HG03095 (cell line): ENCODE results near the gene SUMF1.

Experiments used
- ATAC-seq: cut with Tn5 transposase; IDR thresholded peaks from one replicate; pipeline ENCODE4 v1.9.1; 2021; ENCODE audit warnings: moderate library complexity; ENCODE audit not compliant: unreplicated experiment

SUMF1 gene

DNA sequence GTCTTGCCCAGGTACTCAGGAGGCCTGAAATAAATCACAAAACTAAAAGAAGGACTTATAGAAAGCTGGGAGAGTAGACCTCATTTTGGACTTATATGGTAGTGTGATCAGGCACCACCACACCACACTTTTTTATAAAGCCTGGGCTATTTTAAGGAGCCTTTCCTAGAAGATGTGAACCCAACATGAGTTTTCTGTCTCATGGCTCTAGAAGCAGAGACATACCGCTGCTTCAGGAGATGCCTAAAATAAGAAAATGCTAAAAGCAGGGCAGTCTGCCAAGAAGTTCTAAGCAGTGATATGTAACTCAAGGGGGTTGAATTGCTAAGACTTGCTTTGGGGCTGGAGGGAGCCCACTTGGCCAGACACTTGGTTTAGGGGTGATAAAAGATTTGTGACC is 49.6 kb downstream of the SUMF1 start:
- no peak for ATAC-seq

DNA sequence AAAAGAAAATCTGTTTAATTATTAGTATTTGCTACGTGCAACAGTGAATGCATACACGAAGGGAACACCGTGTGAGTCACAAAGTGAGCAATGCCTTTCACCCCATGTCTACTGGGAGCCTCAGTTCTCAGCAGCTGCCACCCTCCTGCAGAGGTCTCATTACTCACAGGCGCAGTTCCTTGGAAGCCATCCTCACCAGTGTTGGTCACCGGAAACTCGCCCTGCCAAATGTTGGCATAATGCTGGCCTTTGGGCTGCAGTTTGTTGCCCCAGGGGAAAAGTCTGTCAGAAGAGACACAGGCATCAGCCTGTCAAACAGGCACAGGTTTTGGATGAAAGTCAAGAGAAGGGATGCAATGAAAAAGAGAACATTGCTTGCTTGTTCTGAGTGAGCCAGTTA is 50.1 kb downstream of the SUMF1 start:
- ATAC-seq: no peak

DNA sequence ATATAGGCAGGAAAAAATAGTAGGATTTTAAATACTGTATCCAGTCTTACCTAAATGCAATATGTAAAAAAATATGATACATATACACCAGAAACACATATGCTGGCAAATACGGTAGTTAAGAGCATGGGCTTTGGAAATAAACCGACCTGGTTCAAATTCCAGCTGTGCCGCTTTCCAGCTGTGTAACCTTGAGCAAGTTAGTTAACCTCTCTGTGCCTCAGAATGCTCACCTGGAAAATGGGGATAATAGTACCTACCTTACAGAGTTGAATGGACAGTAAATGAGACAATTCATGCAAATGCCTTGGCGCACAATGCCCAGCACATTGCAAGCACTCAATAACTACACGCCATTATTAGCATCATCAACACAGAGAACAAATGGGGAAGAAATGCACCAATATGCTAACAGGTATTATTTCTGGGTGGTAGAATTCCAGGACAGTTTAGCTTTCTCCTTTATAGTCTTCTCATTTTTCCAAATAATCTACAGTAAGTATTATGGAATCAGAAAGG is 50.6 kb downstream of the SUMF1 start:
- no peak for ATAC-seq

DNA sequence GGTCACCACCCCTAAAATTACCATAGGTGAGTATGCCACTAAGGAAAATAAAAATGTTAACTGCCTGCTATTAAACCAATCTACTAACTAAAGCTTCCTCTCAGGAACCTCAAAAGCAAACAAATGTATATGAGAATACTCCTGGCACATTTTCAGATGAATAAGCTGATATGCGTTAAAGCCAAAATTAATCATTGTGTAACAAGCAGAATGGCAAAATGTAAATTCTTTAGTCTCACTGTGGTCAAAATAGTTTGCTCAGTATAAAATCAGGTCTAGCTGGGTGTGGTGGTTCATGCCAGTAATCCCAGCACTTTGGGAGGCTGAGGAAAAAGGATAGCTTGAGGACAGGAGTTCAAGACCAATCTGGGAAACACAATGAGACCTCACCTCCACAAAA is 53.6 kb downstream of the SUMF1 start:
- ATAC-seq: no peak

DNA sequence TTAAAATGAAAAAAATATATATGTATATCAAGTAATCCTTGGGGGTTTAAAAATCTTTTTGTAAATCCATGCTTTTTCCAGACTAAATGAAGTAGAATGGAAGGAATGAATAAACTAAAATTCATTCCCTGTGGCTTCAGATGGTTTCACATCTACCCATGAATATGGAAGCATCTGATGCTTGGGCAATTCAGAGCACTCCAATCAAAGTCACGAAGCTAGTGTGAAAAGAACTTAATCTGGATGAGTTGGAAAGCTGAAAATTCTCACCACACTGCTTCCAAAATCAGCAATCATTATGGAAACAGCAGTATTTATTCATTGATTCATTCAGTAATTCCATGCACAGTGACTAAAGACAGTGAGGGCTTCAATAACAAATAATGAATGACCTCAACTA is 55.2 kb downstream of the SUMF1 start:
- no peak for ATAC-seq

DNA sequence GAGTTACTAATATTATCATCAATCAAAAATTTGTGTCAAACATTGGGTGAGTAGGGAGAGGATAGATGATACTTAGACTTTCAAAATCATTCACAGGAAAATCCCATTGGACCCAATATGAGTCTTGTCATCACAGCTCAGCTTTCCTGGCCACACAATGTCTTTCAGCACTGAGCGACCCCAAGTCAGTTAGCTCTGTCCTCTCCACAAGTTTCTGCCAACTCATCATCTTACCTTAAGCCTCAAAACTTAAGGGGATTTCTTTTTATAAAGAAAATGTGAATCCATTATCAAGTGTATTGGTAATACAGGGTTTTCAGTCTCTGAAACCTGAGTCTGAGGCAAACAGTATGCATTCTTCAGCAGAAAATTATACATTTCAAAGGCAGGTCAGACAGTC is 55.8 kb downstream of the SUMF1 start:
- no peak for ATAC-seq

DNA sequence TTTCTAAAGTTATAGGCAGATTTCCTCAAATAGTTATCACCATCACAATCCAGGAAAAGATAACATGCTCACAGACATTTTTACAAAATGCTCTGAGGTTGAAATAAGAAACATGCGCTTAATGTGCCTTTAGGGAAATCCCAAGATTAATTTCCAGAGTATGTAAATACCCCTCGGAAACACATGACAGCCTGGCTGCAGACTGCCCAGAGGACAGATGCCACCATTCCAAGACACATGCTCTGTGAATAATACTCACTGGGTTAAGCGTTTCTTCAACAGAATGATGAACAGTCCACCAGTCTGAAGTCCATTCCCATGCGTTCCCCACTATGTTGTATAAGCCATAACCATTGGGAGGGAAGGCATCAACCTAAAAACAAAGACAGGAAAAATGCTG is 56.5 kb downstream of the SUMF1 start:
- no peak for ATAC-seq

DNA sequence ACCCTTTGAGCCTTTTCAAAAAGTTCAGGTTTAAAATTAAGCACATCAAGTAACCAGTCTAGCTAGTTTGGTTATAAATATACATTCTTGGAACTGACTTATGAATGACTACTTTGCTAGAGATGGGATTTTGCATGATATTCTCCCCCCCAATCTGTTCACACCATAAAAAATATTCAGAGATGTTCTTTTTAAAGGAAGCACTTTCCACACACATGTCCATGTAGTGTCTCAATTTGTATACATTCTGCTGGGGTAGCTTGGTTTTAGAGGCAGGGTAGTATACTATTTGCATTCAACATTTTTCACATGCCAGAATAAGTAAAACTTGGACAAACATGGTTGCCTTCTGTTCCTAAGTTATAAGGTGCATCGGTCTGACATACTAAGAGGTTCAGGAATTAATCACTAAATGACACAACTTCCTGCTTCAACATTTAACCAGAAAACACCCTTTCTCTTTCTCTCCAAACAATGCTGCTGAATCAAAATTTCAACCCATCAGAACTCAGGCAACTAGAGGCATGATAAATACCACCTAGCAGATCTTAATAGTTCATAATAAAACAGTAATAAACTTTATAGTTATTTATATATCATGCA is 57.0 kb downstream of the SUMF1 start:
- ATAC-seq: peak; percentile 35

DNA sequence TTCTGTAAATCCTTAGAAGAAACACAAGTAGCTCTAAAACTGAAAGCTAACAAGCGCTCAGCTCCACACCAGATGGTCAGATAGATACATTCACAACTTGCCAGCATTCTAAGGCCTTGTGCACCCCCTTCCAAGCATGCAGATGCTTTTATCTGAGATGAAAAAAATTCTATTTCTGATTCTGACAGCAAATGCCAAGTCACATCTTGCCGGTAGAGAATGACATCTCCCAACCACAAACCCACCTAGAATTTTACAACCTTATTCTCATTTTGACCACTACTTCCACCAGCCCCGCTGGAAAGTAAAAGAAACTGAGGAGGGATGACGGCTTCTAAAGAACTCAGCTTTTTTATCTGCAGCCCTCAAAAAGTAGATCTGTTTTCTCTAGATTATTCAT is 57.7 kb downstream of the SUMF1 start:
- ATAC-seq: no peak

DNA sequence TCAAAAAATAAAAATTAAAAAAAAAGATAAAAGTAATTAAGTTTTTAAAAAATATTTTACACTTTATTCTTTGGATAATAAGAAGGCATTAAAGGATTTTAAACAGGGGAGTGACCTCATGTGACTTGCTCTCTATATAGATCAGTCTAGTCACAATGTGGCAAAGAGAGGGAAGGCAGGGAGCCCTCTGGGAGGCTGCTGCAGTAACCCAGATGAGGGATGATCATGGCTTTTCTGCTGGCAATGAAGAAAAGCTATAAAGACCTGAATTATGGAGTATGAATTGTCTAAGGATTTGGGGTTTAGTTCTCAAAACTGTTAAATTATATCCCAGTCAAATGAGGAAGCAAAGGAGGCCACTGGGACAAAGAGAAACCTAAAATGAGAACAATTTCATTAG is 58.1 kb downstream of the SUMF1 start:
- no peak for ATAC-seq

DNA sequence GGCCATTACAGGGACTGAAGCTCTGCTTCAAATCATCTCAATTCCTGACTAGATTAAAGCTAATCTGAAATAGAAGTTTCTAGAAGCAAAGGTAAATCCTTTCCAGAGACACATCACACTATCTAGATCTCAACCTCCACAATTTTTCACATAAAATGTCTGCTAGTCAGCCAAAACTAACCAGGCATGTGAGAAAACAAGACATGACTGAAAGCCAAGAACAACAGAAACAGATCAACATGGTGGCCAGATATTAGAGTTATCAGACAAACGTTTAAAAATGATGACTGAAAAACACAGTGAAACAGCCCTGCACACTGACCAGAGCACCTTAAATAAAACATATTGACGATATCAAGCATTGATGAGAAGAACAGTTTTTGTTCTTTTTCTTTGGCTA is 59.1 kb downstream of the SUMF1 start:
- no peak for ATAC-seq

DNA sequence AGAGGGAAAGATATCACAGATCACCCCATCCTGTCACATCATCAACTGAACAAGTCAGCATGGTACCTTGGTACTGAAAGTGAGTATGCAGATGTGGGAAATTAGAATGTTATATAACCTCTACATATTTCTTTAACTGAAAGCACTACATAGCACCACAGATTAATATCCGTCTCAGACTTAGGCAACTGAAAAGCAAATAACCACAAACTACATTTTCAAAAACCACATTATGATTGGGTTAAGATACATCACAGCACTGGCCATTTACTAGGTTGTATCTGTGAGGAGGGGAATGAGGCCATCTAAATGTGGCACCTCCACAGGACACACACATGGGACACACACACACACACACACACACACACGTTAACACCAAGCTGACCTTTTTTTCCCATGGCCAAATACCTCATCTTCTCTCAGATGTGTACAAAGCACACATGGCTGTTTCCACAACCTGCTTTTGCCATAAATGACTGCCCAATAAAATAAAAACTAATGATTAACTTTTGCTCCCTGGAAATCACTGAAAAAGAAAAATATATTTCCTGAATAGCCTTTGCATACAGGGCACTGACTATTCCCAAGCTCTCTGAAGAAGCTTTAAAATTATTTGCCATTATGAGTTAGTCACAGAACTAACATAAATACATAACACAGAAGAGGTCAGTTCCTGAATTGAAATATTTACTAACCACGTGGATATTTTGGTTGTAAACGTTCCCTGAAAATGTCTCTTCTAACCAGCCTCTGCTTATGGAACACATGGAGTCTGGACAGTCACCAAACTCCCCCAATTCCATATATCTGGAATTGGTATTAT is 60.1 kb downstream of the SUMF1 start:
- ATAC-seq: peak; percentile 54

DNA sequence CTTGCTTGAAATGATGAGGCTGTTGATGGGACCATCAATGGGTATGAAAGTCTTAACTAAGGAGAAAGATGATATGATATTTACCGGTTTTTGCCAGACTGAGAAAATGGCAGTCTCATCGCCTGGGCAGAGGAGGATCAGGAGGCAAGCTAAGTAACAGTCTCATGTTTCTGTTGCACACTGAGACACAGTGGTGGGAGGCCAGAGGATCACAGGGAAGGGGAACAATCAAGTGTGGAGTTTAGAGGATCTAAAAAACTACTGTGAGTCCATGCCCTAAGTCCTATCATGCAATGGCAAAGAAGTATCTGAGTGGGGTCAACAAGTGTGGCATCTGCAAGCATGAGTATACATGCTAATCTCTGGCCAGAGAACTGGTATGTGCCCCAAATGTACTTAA is 62.2 kb downstream of the SUMF1 start:
- no peak for ATAC-seq

DNA sequence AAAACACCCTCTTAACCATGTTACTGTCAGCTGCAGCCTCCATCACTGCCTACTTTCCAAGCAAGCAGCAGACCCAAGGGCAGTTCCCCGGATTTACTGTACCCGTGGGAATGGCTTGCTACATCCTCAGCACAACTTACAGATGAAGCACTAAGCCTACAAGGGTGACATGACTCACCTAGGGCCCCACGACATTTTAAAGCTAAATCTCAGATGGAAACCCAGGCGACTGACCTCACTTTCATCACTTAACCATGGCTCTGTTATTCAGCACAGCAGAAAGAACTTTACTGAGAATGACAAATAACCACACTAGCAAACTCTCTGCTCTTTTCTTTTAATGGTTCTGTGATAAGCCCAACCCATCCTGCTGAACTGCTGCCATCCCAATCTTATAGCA is 65.6 kb downstream of the SUMF1 start:
- no peak for ATAC-seq

DNA sequence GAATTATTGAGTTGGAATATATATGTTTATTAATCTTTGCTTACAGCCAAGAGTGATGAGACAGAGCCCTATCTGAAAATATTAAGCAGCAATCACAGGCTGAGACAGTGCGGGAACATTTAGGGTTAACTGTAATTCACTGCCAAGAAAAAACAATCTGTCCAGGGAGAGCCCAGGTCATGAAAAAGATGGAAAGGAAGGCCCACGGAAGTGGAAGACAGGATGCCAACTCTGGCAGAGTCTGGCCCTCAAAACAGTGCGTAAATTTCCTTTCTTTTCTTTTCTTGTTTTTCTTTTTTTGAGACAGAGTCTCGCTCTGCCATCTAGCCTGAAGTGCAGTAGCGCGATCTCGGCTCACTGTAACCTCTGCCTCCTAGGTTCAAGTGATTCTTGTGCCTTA is 67.6 kb downstream of the SUMF1 start:
- no peak for ATAC-seq

DNA sequence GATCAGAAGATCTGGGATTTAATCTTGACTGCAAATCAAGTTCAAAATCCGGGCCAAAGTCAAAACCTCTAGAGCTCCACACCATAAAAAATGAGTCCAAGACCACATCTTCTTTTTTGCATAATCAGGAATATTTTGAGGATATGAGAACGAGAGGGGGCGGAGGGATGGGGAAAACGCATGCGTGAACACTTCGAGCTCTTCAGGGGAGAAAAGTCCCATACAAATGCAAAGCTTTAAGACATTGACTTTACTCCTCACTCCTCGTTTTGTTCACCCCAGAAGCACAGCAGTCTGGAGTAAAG is 68.2 kb downstream of the SUMF1 start:
- no peak for ATAC-seq

DNA sequence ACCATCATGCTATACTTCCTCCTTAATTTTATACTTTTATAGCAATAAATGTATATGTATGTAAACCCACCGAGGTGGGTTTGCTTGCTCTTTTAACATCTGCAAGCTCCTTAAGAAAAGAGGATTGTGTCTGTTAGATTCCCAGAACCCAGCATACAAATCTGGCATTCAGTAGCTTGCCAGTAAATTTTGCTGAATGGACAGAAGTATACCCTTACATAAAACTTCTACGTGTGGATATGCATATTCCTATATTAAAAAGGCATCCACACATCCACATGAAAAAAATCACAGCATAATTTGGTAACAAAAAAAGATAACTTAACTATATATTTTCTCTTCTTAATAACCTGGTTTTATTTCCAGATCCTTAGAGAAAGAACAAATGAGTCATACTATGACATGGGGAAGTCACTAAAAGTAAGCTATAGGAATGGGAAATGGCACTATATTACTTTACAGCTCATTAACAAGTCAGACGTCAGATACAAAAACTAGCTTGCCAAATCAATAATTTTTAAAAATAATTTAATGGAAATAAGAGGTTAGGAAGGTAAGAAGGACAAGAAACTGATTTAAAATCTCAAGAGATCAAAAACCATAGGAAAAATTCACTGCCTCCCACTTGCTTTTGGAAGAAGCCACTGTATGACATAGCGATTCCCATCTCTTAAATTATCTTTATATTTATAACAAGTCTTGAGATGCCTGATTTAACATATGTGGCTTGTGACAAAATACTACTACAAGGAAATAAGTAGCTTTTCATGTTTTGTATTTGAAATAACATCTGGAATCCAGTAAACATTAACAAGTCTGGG is 68.7 kb downstream of the SUMF1 start:
- no peak for ATAC-seq

DNA sequence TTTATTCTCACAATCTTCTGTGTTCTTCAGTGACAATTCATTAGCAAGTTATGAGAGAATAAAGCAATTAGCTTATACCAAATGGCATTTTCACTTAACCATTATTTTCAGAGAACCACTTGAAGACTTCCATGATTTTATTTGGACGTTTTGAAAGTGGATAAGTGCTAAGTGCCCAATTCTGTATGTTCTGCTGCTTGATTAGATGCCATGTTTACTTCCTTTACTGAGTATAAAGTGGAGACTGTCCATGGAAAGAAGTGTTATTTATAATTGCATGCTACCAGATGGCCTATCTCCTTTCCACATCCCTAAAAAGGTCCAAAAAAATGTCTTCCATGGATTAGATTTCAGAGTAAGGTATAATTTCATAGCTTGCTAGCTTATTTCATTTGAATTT is 69.6 kb downstream of the SUMF1 start:
- ATAC-seq: no peak

DNA sequence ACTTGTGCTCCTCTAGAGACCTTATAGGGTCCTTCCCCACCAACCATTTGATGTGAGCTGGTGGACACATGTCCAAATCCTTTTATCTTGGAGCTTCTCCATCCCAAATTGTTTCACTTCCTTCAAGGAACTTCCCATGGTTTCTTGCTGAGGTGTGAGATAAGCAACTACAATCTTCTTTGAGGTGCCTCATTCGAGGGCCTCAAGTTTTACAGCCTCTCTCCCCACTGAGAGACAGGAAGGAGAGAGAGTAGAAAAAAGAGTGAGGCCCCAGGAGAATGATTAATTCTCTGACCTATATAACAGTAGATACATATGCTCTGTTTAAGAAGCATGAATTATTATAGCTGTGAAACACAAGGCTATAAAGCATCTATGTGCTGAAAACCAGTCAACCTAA is 70.5 kb downstream of the SUMF1 start:
- ATAC-seq: no peak

DNA sequence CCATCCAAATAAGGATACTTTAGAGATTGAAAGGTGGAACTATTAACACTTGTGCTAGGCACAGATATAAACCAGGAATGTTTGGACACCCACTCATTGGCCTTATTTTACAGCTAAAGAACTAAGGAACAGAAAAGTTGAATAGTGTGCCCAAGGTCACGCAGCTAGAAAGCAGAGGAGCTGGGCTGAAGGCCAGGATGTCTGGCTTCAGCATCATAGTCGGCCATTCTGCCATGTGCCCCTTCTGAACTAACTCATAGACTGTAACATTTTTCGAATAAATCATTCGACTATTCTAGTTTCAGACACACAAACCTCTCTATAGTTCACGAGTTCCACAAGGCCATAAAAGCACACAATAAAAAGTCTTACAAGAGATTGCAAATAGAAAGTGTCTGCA is 71.1 kb downstream of the SUMF1 start:
- ATAC-seq: no peak

DNA sequence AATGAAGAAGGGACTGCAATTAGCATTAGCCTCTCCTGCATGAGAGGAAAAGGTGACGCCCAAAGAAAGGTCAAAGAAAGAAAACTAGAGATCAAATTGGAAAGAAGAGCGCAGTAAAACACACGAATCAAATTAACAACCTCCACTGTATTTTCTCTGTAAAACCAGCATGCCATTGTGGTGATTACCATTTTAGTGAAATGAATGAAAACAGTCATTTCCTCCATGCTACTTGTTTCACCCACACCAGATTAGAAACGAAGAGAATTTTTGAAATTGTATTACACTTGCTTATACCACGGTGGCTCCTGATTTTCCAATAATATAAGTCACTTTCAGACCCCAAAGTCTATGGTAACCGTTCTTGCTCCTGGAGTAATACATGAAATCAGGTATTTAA is 71.6 kb downstream of the SUMF1 start:
- ATAC-seq: no peak

DNA sequence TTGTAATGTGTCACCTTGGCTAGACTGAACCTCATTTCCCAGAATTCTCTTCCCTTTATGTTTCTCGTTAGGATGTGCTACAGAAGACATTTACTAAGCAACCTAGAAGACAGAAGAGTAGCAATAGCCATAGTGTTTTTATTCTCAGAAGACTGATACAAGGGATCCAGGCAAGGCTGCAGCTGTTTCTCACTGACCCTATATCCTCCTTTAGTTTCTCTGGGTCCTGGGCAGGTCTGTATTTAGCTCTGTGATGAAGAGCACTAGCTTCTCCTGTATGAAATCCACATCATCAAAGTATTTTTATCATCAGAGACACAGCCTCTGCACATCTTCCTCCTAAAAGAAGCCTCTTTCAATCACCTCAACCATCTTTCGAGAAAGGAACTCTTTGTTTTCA is 72.5 kb downstream of the SUMF1 start:
- ATAC-seq: no peak
